Activated effector memory CD4-positive, alpha-beta T cell treated with anti-CD3 and anti-CD28 coated beads, Interleukin-2, amount 50 U/mL, for 16 hours (primary cell): ENCODE measurements around the gene TRIM62.

Source experiments
- DNase-seq: peaks from one replicate; pipeline ENCODE4 v3.0.0-alpha.2; 2020

The TRIM62 gene

GRCh38 chr1:33180226-33180910 is 1.5 kb downstream of the TRIM62 start:
- peak; percentile 92 for DNase-seq

- no peak for DNase-seq
Measured at GRCh38 chr1:33178836-33179439, 2.9 kb downstream of the TRIM62 start.

- peak; percentile 41 for DNase-seq
Measured at GRCh38 chr1:33177996-33178540, 3.8 kb downstream of the TRIM62 start.

- DNase-seq: peak; percentile 10
Measured at GRCh38 chr1:33176887-33177286, 5.0 kb downstream of the TRIM62 start.

- peak; percentile 50 for DNase-seq
Measured at GRCh38 chr1:33176362-33176850, 5.4 kb downstream of the TRIM62 start.

- DNase-seq: peak; percentile 36
Measured at GRCh38 chr1:33175865-33176264, 6.0 kb downstream of the TRIM62 start.

- DNase-seq: no peak
Measured at GRCh38 chr1:33173091-33173490, 8.8 kb downstream of the TRIM62 start.

- no peak for DNase-seq
Measured at GRCh38 chr1:33171977-33172813, 9.6 kb downstream of the TRIM62 start.

- DNase-seq: no peak
Measured at GRCh38 chr1:33170351-33171274, 11.2 kb downstream of the TRIM62 start.

- no peak for DNase-seq
Measured at GRCh38 chr1:33169290-33170055, 12.4 kb downstream of the TRIM62 start.

GRCh38 chr1:33168556-33169289 is 13.1 kb downstream of the TRIM62 start:
- no peak for DNase-seq

- no peak for DNase-seq
Measured at GRCh38 chr1:33167650-33168447, 14.0 kb downstream of the TRIM62 start.

- DNase-seq: no peak
Measured at GRCh38 chr1:33165809-33166208, 16.0 kb downstream of the TRIM62 start.

GRCh38 chr1:33165209-33165608 is 16.6 kb downstream of the TRIM62 start:
- no peak for DNase-seq

- no peak for DNase-seq
Measured at GRCh38 chr1:33163621-33164519, 18.0 kb downstream of the TRIM62 start.

GRCh38 chr1:33162141-33162540 is 19.7 kb downstream of the TRIM62 start:
- no peak for DNase-seq

GRCh38 chr1:33161061-33161681 is 20.7 kb downstream of the TRIM62 start:
- DNase-seq: no peak

- no peak for DNase-seq
Measured at GRCh38 chr1:33159577-33159976, 22.3 kb downstream of the TRIM62 start.
